ENCODE data around the gene HLA-B. TPM values are rescaled to one million over a fixed set of nuclear protein-coding genes. Genes with fewer than 3 reads are reported as not detected.

Gene HLA-B
- total RNA-seq, 1 experiment from 2014 or later, result 87.4 TPM

DNA sequence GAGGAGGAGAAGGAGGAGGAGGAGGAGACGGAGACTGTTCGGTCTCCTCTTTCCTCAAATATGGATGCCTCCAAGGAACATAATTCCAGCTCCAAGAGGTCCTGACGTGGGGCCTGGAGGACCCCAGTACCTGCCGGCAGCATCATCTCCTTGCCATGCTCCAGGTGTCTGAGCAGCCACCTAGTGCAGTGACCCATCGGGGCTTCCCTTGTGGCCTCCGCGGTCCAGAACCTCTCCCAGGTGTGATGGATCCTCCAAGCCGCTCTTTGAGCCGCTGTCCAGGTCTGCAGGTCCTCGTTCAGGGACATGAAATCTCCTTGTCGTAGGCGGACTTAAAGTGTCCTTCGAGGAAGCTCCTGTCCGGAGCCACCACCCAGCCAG lies 49.3 kb downstream of the HLA-B start:
- no peak for TF ChIP-seq CTCF (IDR thresholded peaks at IDR 0.05; ENCODE audit: unreplicated experiment)
- BruUV-seq (replicated peaks), result no TSS peak
- POLR2A ChIA-PET, result no interaction called here
- peaks cover 54% of the 10 kb centered on the region for H3K27me3 Mint-ChIP-seq (ENCODE audit: insufficient read depth, unreplicated experiment)
- CTCF ChIA-PET, result no interaction called here
- H3K4me1 Mint-ChIP-seq (ENCODE audit: insufficient read depth, unreplicated experiment), result no peaks in the 10 kb centered on the region
- intact Hi-C loops (cut with micrococcal nuclease), result no loop called here
- H3K27ac Mint-ChIP-seq (ENCODE audit: low read depth, unreplicated experiment), result no peak overlapping the region
- DNase-seq (ENCODE audit: unreplicated experiment), result no peak
- H3K4me3 Mint-ChIP-seq (ENCODE audit: unreplicated experiment), result no peak overlapping the region
- no peaks in the 10 kb centered on the region for H3K36me3 Mint-ChIP-seq (ENCODE audit: insufficient read depth, unreplicated experiment)
- H3K9me3 Mint-ChIP-seq (ENCODE audit: unreplicated experiment), result no peaks in the 10 kb centered on the region

- H3K4me1 Mint-ChIP-seq (ENCODE audit: insufficient read depth, unreplicated experiment), result no peaks in the 10 kb centered on the region
- intact Hi-C loops (cut with micrococcal nuclease), result no loop called here
- no peak for DNase-seq (ENCODE audit: unreplicated experiment)
- no TSS peak for BruUV-seq (replicated peaks)
- TF ChIP-seq CTCF (IDR thresholded peaks at IDR 0.05; ENCODE audit: unreplicated experiment), result no peak
- ChIA-PET CTCF (no interaction called here), POLR2A (no interaction called here)
- H3K36me3 Mint-ChIP-seq (ENCODE audit: insufficient read depth, unreplicated experiment), result no peaks in the 10 kb centered on the region
- H3K27me3 Mint-ChIP-seq (ENCODE audit: insufficient read depth, unreplicated experiment), result peaks cover 55% of the 10 kb centered on the region
- no peak overlapping the region for H3K4me3 Mint-ChIP-seq (ENCODE audit: unreplicated experiment)
- H3K27ac Mint-ChIP-seq (ENCODE audit: low read depth, unreplicated experiment), result no peak overlapping the region
- no peaks in the 10 kb centered on the region for H3K9me3 Mint-ChIP-seq (ENCODE audit: unreplicated experiment)
These were observed 51.2 kb downstream of the HLA-B start for GRCh38 chr6:31305703-31306219.

GRCh38 chr6:31304683-31305082 lies 52.3 kb downstream of the HLA-B start:
- no peaks in the 10 kb centered on the region for H3K9me3 Mint-ChIP-seq (ENCODE audit: unreplicated experiment)
- no peaks in the 10 kb centered on the region for H3K36me3 Mint-ChIP-seq (ENCODE audit: insufficient read depth, unreplicated experiment)
- POLR2A ChIA-PET, result interaction anchor here (0.8 kb wide), 1 partner anchor 79 kb away, joined by 3 read pairs; no protein-coding TSS in a partner anchor
- DNase-seq (ENCODE audit: unreplicated experiment), result no peak
- H3K4me1 Mint-ChIP-seq (ENCODE audit: insufficient read depth, unreplicated experiment), result no peaks in the 10 kb centered on the region
- BruUV-seq (replicated peaks), result no TSS peak
- no peak for TF ChIP-seq CTCF (IDR thresholded peaks at IDR 0.05; ENCODE audit: unreplicated experiment)
- peaks cover 55% of the 10 kb centered on the region for H3K27me3 Mint-ChIP-seq (ENCODE audit: insufficient read depth, unreplicated experiment)
- H3K27ac Mint-ChIP-seq (ENCODE audit: low read depth, unreplicated experiment), result no peak overlapping the region
- no peak overlapping the region for H3K4me3 Mint-ChIP-seq (ENCODE audit: unreplicated experiment)
- CTCF ChIA-PET, result no interaction called here
- intact Hi-C loops (cut with micrococcal nuclease), result no loop called here

Small RNA genes within 50 kb of the gene (microRNA-seq; reads per million reads assigned to microRNA genes)
- not detected for gene MIR6891

Other genes starting within 250 kb of the HLA-B start
- gene C6orf15, start 244.6 kb downstream of the HLA-B start, total RNA-seq (2022), result not detected in 2 replicates
- 7.7 and 11.7 TPM in 2 replicates for gene PSORS1C1, start 242.4 kb downstream of the HLA-B start, total RNA-seq (2022)
- 0.16 TPM in 1 of 2 replicates, not detected in the other for gene CDSN, start 236.7 kb downstream of the HLA-B start, total RNA-seq (2022)
- not detected in 2 replicates for gene PSORS1C2, start 218.1 kb downstream of the HLA-B start, total RNA-seq (2022)
- gene CCHCR1, start 199.4 kb downstream of the HLA-B start, total RNA-seq (2022), result 18.4 and 21.4 TPM in 2 replicates
- gene TCF19, start 198.6 kb downstream of the HLA-B start, total RNA-seq (2022), result 3.6 and 6.5 TPM in 2 replicates
- gene POU5F1, start 186.5 kb downstream of the HLA-B start, total RNA-seq (2022), result 1.5 and 2.0 TPM in 2 replicates
- 151 and 228 TPM in 2 replicates for gene HLA-C, start 85.1 kb downstream of the HLA-B start, total RNA-seq (2022)
- 17.9 and 18.0 TPM in 2 replicates for gene MICA, start 46.4 kb upstream of the HLA-B start, total RNA-seq (2022)
- gene MICB, start 141.0 kb upstream of the HLA-B start, total RNA-seq (2022), result 4.3 and 7.6 TPM in 2 replicates
- gene MCCD1, start 171.8 kb upstream of the HLA-B start, total RNA-seq (2022), result not detected in 2 replicates
- gene DDX39B, start 184.8 kb upstream of the HLA-B start, total RNA-seq (2022), result 551 and 565 TPM in 2 replicates
- 1.2 and 2.4 TPM in 2 replicates for gene ATP6V1G2, start 189.4 kb upstream of the HLA-B start, total RNA-seq (2022)
- gene NFKBIL1, start 190.4 kb upstream of the HLA-B start, total RNA-seq (2022), result 25.2 and 30.3 TPM in 2 replicates
- gene LTA, start 215.1 kb upstream of the HLA-B start, total RNA-seq (2022), result not detected in 2 replicates
- gene TNF, start 218.4 kb upstream of the HLA-B start, total RNA-seq (2022), result not detected in 2 replicates
- gene LTB, start 225.2 kb upstream of the HLA-B start, total RNA-seq (2022), result 0.37 TPM in 1 of 2 replicates, not detected in the other
- not detected in 2 replicates for gene LST1, start 229.1 kb upstream of the HLA-B start, total RNA-seq (2022)
- not detected in 2 replicates for gene NCR3, start 235.8 kb upstream of the HLA-B start, total RNA-seq (2022)

Measured in MCF 10A (cell line).